Measurements from ENCODE around the gene PEX5L.

DNA sequence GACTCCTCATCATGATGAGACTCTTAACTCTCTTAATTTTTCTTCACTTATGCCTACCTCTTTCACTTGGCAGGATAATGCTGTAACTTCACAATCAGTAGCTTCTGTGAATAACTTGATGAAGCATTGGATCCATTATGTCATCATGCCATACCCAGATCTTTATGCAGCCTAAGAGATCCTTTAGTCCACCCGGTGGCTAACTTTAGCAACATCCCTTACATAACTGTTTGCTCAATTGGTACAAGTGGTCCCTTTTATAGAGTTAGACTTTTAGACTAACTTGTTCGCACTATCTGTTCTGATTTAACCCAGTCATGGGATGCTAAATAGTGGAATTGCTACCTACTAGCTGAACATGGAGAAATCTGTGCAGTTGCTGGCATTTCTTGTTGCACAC, 199.4 kb downstream of the PEX5L start:
- TF ChIP-seq CTCF (IDR thresholded peaks at IDR 0.05; ENCODE audit: low read depth, low read length) (no peak), POLR2A (IDR thresholded peaks at IDR 0.05; ENCODE audit: extremely low read depth, insufficient read length) (no peak)
- TF ChIP-seq, protein P1, sequence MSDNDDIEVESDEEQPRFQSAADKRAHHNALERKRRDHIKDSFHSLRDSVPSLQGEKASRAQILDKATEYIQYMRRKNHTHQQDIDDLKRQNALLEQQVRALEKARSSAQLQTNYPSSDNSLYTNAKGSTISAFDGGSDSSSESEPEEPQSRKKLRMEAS (IDR thresholded peaks at IDR 0.05; ENCODE audit: low read depth, low read length): no peak
